Middle frontal gyrus (tissue), 1 donor: ENCODE results near the gene MAP4K1.
"Not testable (repeated sequence)": the region's sequence is repeated elsewhere in the genome, so short reads cannot be mapped to it uniquely, and the experiment has no call there.

Experiments
- DNase-seq: peaks from one replicate; pipeline ENCODE4 v3.0.0-alpha.2; 2015; ENCODE audit warnings: low spot score; ENCODE audit errors: extremely low spot score

Gene MAP4K1

GRCh38 chr19:38653028-38653571 is 35.3 kb upstream of the MAP4K1 start:
- no peak for DNase-seq

- no peak for DNase-seq
These were observed 33.3 kb upstream of the MAP4K1 start for GRCh38 chr19:38650911-38651584.

GRCh38 chr19:38650172-38650775 is 32.5 kb upstream of the MAP4K1 start:
- no peak for DNase-seq

- no peak for DNase-seq
These were observed 31.8 kb upstream of the MAP4K1 start for GRCh38 chr19:38649305-38650171.

- no peak for DNase-seq
These were observed 31.1 kb upstream of the MAP4K1 start for GRCh38 chr19:38648769-38649304.

- DNase-seq, result no peak
These were observed 30.4 kb upstream of the MAP4K1 start for GRCh38 chr19:38647966-38648768.

GRCh38 chr19:38647368-38647965 is 29.7 kb upstream of the MAP4K1 start, which contains the start of gene ACTN4:
Gene ACTN4, plus strand, starts transcription at chr19:38647649. Its CDS starts 97 bp downstream, at chr19:38647746.
- peak; percentile 97 for DNase-seq

GRCh38 chr19:38644719-38645118 is 27.0 kb upstream of the MAP4K1 start:
- DNase-seq, result no peak

- DNase-seq, result no peak
These were observed 24.4 kb upstream of the MAP4K1 start for GRCh38 chr19:38642176-38642575.

GRCh38 chr19:38640368-38640767 is 22.6 kb upstream of the MAP4K1 start:
- DNase-seq, result no peak

- no peak for DNase-seq
These were observed 21.9 kb upstream of the MAP4K1 start for GRCh38 chr19:38639679-38640078.

GRCh38 chr19:38638461-38638860 is 20.7 kb upstream of the MAP4K1 start:
- no peak for DNase-seq

- no peak for DNase-seq
These were observed 18.0 kb upstream of the MAP4K1 start for GRCh38 chr19:38635483-38636399.

- DNase-seq, result peak; percentile 49
These were observed 17.2 kb upstream of the MAP4K1 start for GRCh38 chr19:38634757-38635482.

GRCh38 chr19:38632476-38633213 is 14.9 kb upstream of the MAP4K1 start:
- DNase-seq, result no peak

GRCh38 chr19:38631811-38632475 is 14.2 kb upstream of the MAP4K1 start:
- not testable (repeated sequence) for DNase-seq

- DNase-seq, result not testable (repeated sequence)
These were observed 13.5 kb upstream of the MAP4K1 start for GRCh38 chr19:38631301-38631700.
